ENCODE measurements around the gene SERTAD2. TPM values are rescaled to one million over a fixed set of nuclear protein-coding genes. Genes with fewer than 3 reads are reported as not detected.
A peak's percentile ranks its signal among the peaks of the same experiment; 100 is the strongest.

The SERTAD2 gene
- total and polyA plus RNA-seq, 2 donors (not counting 3 experiments of a cell fraction or from before 2014, with no cell fraction given), result 5.5 to 11.2 TPM

GRCh38 chr2:64586883-64587481 is 66.7 kb downstream of the SERTAD2 start:
- BruUV-seq (replicated peaks), result no TSS peak
- Histone ChIP-seq H3K9me1 (replicated peaks; ENCODE audit: control insufficient read depth, extremely low read depth, insufficient read depth, low read length) (no peaks in the 10 kb centered on the region), H2AFZ (ENCODE audit: low read depth, low read length) (no peak overlapping the region), H3K27me3 (ENCODE audit: control insufficient read depth in 2 of 2, insufficient read depth in 2 of 2, low read length in 2 of 2) (no peaks in the 10 kb centered on the region), H3K9ac (replicated peaks; ENCODE audit: extremely low read depth, insufficient read depth, low read length) (no peak overlapping the region), H3K27ac (ENCODE audit: insufficient read depth, low read depth, low read length) (no peak overlapping the region), H3K4me2 (ENCODE audit: insufficient read depth, low read length) (no peak overlapping the region), H4K20me1 (replicated peaks; ENCODE audit: control insufficient read depth, extremely low read depth, insufficient read depth, low read length) (no peaks in the 10 kb centered on the region), H3K79me2 (ENCODE audit: control insufficient read depth, insufficient read depth, low read length) (no peaks in the 10 kb centered on the region), H3K9me3 (replicated peaks; ENCODE audit: control insufficient read depth, insufficient read depth, low read length) (no peaks in the 10 kb centered on the region), H3K4me3 (replicated peaks in 1 of 3; ENCODE audit: insufficient read depth in 1 of 3, low read depth in 1 of 3, low read length in 3 of 3) (no peak overlapping the region), H3K4me1 (ENCODE audit: control insufficient read depth, extremely low read depth, insufficient read depth, low read length) (peaks cover 8% of the 10 kb centered on the region), H3K36me3 (ENCODE audit: control insufficient read depth in 2 of 2, extremely low read depth in 1 of 2, insufficient read depth in 2 of 2, low read length in 2 of 2) (peaks cover 5 to 6% of the 10 kb centered on the region in 2 experiments)
- DNase-seq (ENCODE audit: low read depth, low spot score) (peak; percentile 69), FAIRE-seq (peak; percentile 70)
- POLR2A ChIA-PET, result interaction anchor here (1.1 kb wide), 1 partner anchor 67 kb away, joined by 3 read pairs; the partner anchor contains the start of gene SERTAD2
- intact Hi-C loops (cut with micrococcal nuclease) (loop anchor here (1.0 to 5.0 kb wide), 7 partner anchors 60 to 986 kb away; no protein-coding TSS in a partner anchor), dilution Hi-C loops (cut with MboI; ENCODE audit: extremely low pct_ligation_motif_present, low sequenced_read_pairs) (no loop called here)
- TF ChIP-seq FOS (IDR thresholded peaks at IDR 0.05; ENCODE audit: borderline replicate concordance, insufficient read depth, low read length) (no peak), CTCF (IDR thresholded peaks at IDR 0.05; ENCODE audit: extremely low read depth in 1 of 2, insufficient read depth in 1 of 2, low read depth in 1 of 2, low read length in 2 of 2) (peak; percentile 35 to 54)
- CTCF ChIA-PET, result interaction anchor here (0.6 to 4.1 kb wide), 62 partner anchors 9 to 592 kb away, joined by 3 to 60 read pairs (median 4); partner anchors contain the start of genes AFTPH and SERTAD2

GRCh38 chr2:64586054-64586453 is 67.7 kb downstream of the SERTAD2 start:
- POLR2A ChIA-PET, result no interaction called here
- intact Hi-C loops (cut with micrococcal nuclease), result loop anchor here (2.0 to 5.0 kb wide), 4 partner anchors 61 to 987 kb away; no protein-coding TSS in a partner anchor
- no TSS peak for BruUV-seq (replicated peaks)

More at GRCh38 chr2:64586054-64586453, 67.7 kb downstream of the SERTAD2 start:
- Histone ChIP-seq H2AFZ (ENCODE audit: low read depth, low read length) (no peak overlapping the region), H3K27me3 (ENCODE audit: control insufficient read depth in 2 of 2, insufficient read depth in 2 of 2, low read length in 2 of 2) (no peaks in the 10 kb centered on the region), H3K9ac (replicated peaks; ENCODE audit: extremely low read depth, insufficient read depth, low read length) (no peak overlapping the region), H3K9me1 (replicated peaks; ENCODE audit: control insufficient read depth, extremely low read depth, insufficient read depth, low read length) (no peaks in the 10 kb centered on the region), H3K36me3 (ENCODE audit: control insufficient read depth in 2 of 2, extremely low read depth in 1 of 2, insufficient read depth in 2 of 2, low read length in 2 of 2) (peaks cover 0 to 2% of the 10 kb centered on the region in 2 experiments), H3K4me2 (ENCODE audit: insufficient read depth, low read length) (no peak overlapping the region), H3K27ac (ENCODE audit: insufficient read depth, low read depth, low read length) (no peak overlapping the region), H3K4me1 (ENCODE audit: control insufficient read depth, extremely low read depth, insufficient read depth, low read length) (peaks cover 8% of the 10 kb centered on the region), H3K79me2 (ENCODE audit: control insufficient read depth, insufficient read depth, low read length) (no peaks in the 10 kb centered on the region), H3K9me3 (replicated peaks; ENCODE audit: control insufficient read depth, insufficient read depth, low read length) (no peaks in the 10 kb centered on the region), H4K20me1 (replicated peaks; ENCODE audit: control insufficient read depth, extremely low read depth, insufficient read depth, low read length) (no peaks in the 10 kb centered on the region), H3K4me3 (replicated peaks in 1 of 3; ENCODE audit: insufficient read depth in 1 of 3, low read depth in 1 of 3, low read length in 3 of 3) (no peak overlapping the region)
- TF ChIP-seq FOS (IDR thresholded peaks at IDR 0.05; ENCODE audit: borderline replicate concordance, insufficient read depth, low read length), result no peak
- no peak for TF ChIP-seq CTCF (IDR thresholded peaks at IDR 0.05; ENCODE audit: extremely low read depth in 1 of 2, insufficient read depth in 1 of 2, low read depth in 1 of 2, low read length in 2 of 2)
- TF ChIP-seq JUN (IDR thresholded peaks at IDR 0.05; ENCODE audit: borderline replicate concordance, insufficient read depth, insufficient read length, low read depth), result no peak
- TF ChIP-seq EZH2 (IDR thresholded peaks at IDR 0.05; ENCODE audit: borderline replicate concordance, low read depth, low read length, severe bottlenecking), result no peak
- TF ChIP-seq MYC (IDR thresholded peaks at IDR 0.05; ENCODE audit: low read depth, low read length), result no peak
- dilution Hi-C loops (cut with MboI; ENCODE audit: extremely low pct_ligation_motif_present, low sequenced_read_pairs), result no loop called here
- CTCF ChIA-PET, result interaction anchor here (1.2 to 4.1 kb wide), 12 partner anchors 29 to 536 kb away, joined by 4 to 60 read pairs (median 9); partner anchors contain the start of gene AFTPH
- peak; percentile 20 for DNase-seq (ENCODE audit: low read depth, low spot score)
- FAIRE-seq, result no peak

Measured in endothelial cell of umbilical vein (primary cell).